Caco-2 (cell line): ENCODE results near the gene ZNF276. TPM values are rescaled to one million over a fixed set of nuclear protein-coding genes. Genes with fewer than 3 reads are reported as not detected.

ENCODE experiments used
- BruUV-seq: library from RNA; stranded (reverse); fragments of 400-500 nt; replicated peaks from 2 replicates; lab custom pipeline; 2021; lab: Mats Ljungman, UMichigan
- CTCF ChIA-PET: fragments of 300-600 bp; sonication (Branson Sonifier 250); formaldehyde crosslinking; loops from one replicate; lab custom pipeline; 2022; ENCODE audit warnings: antibody characterized with exemption; lab: Charles Lee
- POLR2A ChIA-PET: fragments of 300-600 bp; sonication (Branson Sonifier 250); formaldehyde crosslinking; loops from one replicate; lab custom pipeline; 2022; ENCODE audit warnings: antibody characterized with exemption; lab: Charles Lee
- DNase-seq, 2 experiments: peaks; one replicate each; pipeline versions ENCODE4 v3.0.0 to v3.0.0-alpha.2; 2020 to 2022
- H3K27me3 ChIP-seq: replicated peaks from 2 replicates; pipeline ENCODE4 v1.6.0; 2011; ENCODE audit warnings: low read length; ENCODE audit not compliant: control insufficient read depth, insufficient read depth
- H3K36me3 ChIP-seq: 2 replicates; pipeline ENCODE4 v1.5.1; 2011; ENCODE audit warnings: low read length; ENCODE audit not compliant: control insufficient read depth, insufficient read depth
- H3K4me1 ChIP-seq: fragments of 250-450 bp; sonication (Bioruptor Pico); 2 replicates; pipeline ENCODE4 v1.5.1; 2020; ENCODE audit warnings: mild to moderate bottlenecking
- H3K4me3 ChIP-seq: 2 replicates; pipeline ENCODE4 v1.5.1; 2011; ENCODE audit warnings: low read depth, mild to moderate bottlenecking, control low read depth, low read length
- H3K9me3 ChIP-seq: fragments of 250-450 bp; sonication (Bioruptor Pico); 2 replicates; pipeline ENCODE4 v1.5.1; 2020; ENCODE audit warnings: mild to moderate bottlenecking, moderate library complexity
- H3K27ac Mint-ChIP-seq: one replicate; pipeline ENCODE4 v1.8.0; 2022; ENCODE audit warnings: mixed read lengths; ENCODE audit not compliant: unreplicated experiment
- H3K27me3 Mint-ChIP-seq: one replicate; pipeline ENCODE4 v1.8.0; 2022; ENCODE audit warnings: mixed read lengths; ENCODE audit not compliant: insufficient read depth, unreplicated experiment
- H3K36me3 Mint-ChIP-seq: one replicate; pipeline ENCODE4 v1.8.0; 2022; ENCODE audit warnings: mild to moderate bottlenecking, mixed read lengths; ENCODE audit not compliant: insufficient read depth, unreplicated experiment
- H3K4me1 Mint-ChIP-seq: one replicate; pipeline ENCODE4 v1.8.0; 2022; ENCODE audit warnings: low read depth, mixed read lengths; ENCODE audit not compliant: unreplicated experiment
- H3K4me3 Mint-ChIP-seq: one replicate; pipeline ENCODE4 v1.8.0; 2022; ENCODE audit warnings: mild to moderate bottlenecking, moderate library complexity, mixed read lengths; ENCODE audit not compliant: unreplicated experiment
- H3K9me3 Mint-ChIP-seq: one replicate; pipeline ENCODE4 v1.8.0; 2022; ENCODE audit warnings: mixed read lengths; ENCODE audit not compliant: unreplicated experiment
- CTCF ChIP-seq, 2 experiments: fragments of 200-600 bp in 1 of 2; IDR thresholded peaks; 1 replicate in 1 of 2; 2 replicates in 1 of 2; pipeline versions ENCODE4 v1.5.1 to v1.8.0; 2011 to 2022; ENCODE audit warnings: antibody characterized with exemption in 1 of 2, control low read depth in 1 of 2, inconsistent platforms in 1 of 2, low read depth in 1 of 2, low read length in 1 of 2, mild to moderate bottlenecking in 1 of 2, moderate library complexity in 1 of 2; ENCODE audit not compliant: insufficient read depth in 1 of 2, severe bottlenecking in 1 of 2, unreplicated experiment in 1 of 2
- intact Hi-C: fragments of 100-400 bp; cut with micrococcal nuclease; formaldehyde crosslinking; loops from one replicate; pipeline ENCODE4 v1.10.0; 2022; ENCODE audit not compliant: unreplicated experiment
- total RNA-seq: library from RNA; stranded (reverse); gene quantifications from 2 replicates; pipeline ENCODE4 v1.2.3, GENCODE V29; 2022

Gene ZNF276
- total RNA-seq, 1 experiment from 2014 or later, result 28.1 TPM

GRCh38 chr16:89727406-89728120 is 6.2 kb downstream of the ZNF276 start:
- Mint-ChIP-seq H3K27ac (no peak overlapping the region), H3K9me3 (no peaks in the 10 kb centered on the region), H3K27me3 (no peaks in the 10 kb centered on the region), H3K4me1 (peaks cover 7% of the 10 kb centered on the region), H3K36me3 (peaks cover 74% of the 10 kb centered on the region), H3K4me3 (no peak overlapping the region)
- CTCF ChIA-PET, result no interaction called here
- intact Hi-C loops, result no loop called here
- no TSS peak for BruUV-seq
- no peak overlapping the region for H3K4me3 ChIP-seq
- no peaks in the 10 kb centered on the region for H3K9me3 ChIP-seq
- TF ChIP-seq CTCF (IDR thresholded peaks at IDR 0.05; ENCODE audit: insufficient read depth in 1 of 2, low read depth in 1 of 2, low read length in 1 of 2, severe bottlenecking in 1 of 2, unreplicated experiment in 1 of 2), result no peak
- peaks cover 8% of the 10 kb centered on the region for H3K36me3 ChIP-seq
- DNase-seq, result no peak
- no peaks in the 10 kb centered on the region for H3K27me3 ChIP-seq
- POLR2A ChIA-PET, result no interaction called here
- H3K4me1 ChIP-seq, result peaks cover 7% of the 10 kb centered on the region

DNA sequence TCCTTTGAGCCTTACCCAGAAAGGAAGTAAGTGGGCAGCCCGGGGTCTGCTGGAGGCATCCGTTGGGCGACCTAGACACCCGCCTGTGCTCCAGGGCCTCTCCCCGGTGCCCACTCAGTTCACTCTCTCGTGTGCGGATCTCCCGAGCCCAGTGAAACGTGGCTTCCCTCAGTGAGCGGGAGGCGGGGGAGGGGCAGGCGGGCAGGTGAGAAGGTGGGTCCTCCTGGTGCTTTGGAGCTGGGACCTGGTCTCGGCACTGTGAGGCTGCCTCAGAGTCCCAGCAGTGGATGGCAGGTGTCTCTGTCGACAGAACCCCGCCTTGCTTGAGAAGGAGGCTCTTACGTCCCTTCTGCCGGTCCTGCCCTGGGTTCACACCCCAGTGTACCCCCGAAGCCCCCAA is 8.0 kb downstream of the ZNF276 start:
- H3K36me3 ChIP-seq, result peaks cover 3% of the 10 kb centered on the region
- Mint-ChIP-seq H3K9me3 (no peaks in the 10 kb centered on the region), H3K36me3 (peaks cover 75% of the 10 kb centered on the region), H3K27me3 (no peaks in the 10 kb centered on the region), H3K4me3 (no peak overlapping the region), H3K4me1 (no peaks in the 10 kb centered on the region), H3K27ac (peak overlapping the region; percentile 39)
- POLR2A ChIA-PET, result no interaction called here
- H3K4me3 ChIP-seq, result no peak overlapping the region
- no peaks in the 10 kb centered on the region for H3K9me3 ChIP-seq
- no TSS peak for BruUV-seq
- H3K27me3 ChIP-seq, result no peaks in the 10 kb centered on the region
- CTCF ChIA-PET, result interaction anchor here (1.0 to 1.4 kb wide), 2 partner anchors 9 to 131 kb away, joined by 3 to 4 read pairs; partner anchors contain the start of gene VPS9D1
- TF ChIP-seq CTCF (IDR thresholded peaks at IDR 0.05; ENCODE audit: insufficient read depth in 1 of 2, low read depth in 1 of 2, low read length in 1 of 2, severe bottlenecking in 1 of 2, unreplicated experiment in 1 of 2), result no peak
- no peaks in the 10 kb centered on the region for H3K4me1 ChIP-seq
- intact Hi-C loops, result no loop called here
- DNase-seq, result no peak

DNA sequence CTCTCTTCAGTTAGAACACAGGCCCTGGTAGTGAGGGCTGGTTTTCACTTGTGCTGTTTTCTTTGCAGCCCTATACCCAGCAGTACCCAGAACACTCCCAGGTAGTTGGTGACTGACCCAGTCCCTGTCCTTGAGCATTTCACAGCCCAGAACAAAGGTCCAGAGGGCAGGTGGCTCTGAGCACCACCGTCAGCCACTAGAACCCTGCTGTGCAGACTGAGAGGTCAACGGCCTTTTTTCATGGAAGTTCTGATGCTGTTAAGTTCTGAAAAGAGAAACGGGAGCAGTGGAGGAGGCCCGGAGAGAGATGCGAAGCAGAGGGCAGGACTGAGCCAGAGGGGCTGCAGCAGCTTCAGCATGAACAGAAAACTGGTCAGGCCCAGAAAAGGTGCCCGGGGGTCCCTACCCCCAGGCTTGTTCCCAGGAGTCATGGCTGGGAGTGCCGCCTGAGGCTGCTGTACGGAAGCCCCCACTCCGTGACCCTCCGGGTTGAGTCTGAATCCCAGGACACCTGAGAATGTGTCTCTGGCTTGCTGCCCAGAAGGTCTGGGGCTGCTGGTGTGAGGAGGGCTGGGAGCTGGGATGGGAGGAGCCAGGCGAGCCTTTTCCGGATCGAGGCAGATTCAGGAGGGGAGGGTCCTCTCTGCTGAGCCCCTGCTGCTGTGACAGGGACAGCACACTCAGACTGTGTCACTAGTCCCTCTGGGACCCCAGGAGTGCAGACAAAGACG is 8.7 kb downstream of the ZNF276 start:
- H3K27ac Mint-ChIP-seq, result peak overlapping the region; percentile 39
- no peak for TF ChIP-seq CTCF (IDR thresholded peaks at IDR 0.05; ENCODE audit: insufficient read depth in 1 of 2, low read depth in 1 of 2, low read length in 1 of 2, severe bottlenecking in 1 of 2, unreplicated experiment in 1 of 2)
- no peaks in the 10 kb centered on the region for H3K4me1 Mint-ChIP-seq
- ChIA-PET CTCF (interaction anchor here (1.0 to 1.4 kb wide), 2 partner anchors 9 to 131 kb away, joined by 3 to 4 read pairs; partner anchors contain the start of gene VPS9D1), POLR2A (no interaction called here)
- no peaks in the 10 kb centered on the region for H3K4me1 ChIP-seq
- BruUV-seq, result no TSS peak
- no peaks in the 10 kb centered on the region for H3K9me3 Mint-ChIP-seq
- H3K4me3 ChIP-seq, result no peak overlapping the region
- no peak for DNase-seq
- no peak overlapping the region for H3K4me3 Mint-ChIP-seq
- H3K9me3 ChIP-seq, result no peaks in the 10 kb centered on the region
- no peaks in the 10 kb centered on the region for H3K27me3 Mint-ChIP-seq
- peaks cover 3% of the 10 kb centered on the region for H3K36me3 ChIP-seq
- intact Hi-C loops, result no loop called here
- no peaks in the 10 kb centered on the region for H3K27me3 ChIP-seq
- peaks cover 82% of the 10 kb centered on the region for H3K36me3 Mint-ChIP-seq
